Liver (tissue), 9 donors: ENCODE results near the gene CBLL1. TPM values are rescaled to one million over a fixed set of nuclear protein-coding genes. Genes with fewer than 3 reads are reported as not detected.

Source experiments
- DNase-seq: peaks from one replicate; pipeline ENCODE4 v3.0.0-alpha.2; 2017; ENCODE audit warnings: low spot score
- H3K27ac ChIP-seq, 2 donors: one replicate each; pipeline ENCODE4 v1.7.0; 2013; ENCODE audit warnings: inconsistent platforms in 2 of 2, low read length in 2 of 2, control low read depth in 1 of 2, low read depth in 1 of 2, mild to moderate bottlenecking in 1 of 2
- H3K27me3 ChIP-seq, 4 donors: one replicate each; pipeline versions ENCODE4 v1.6.1 to v1.7.0; 2013; ENCODE audit warnings: low read length in 3 of 4, inconsistent platforms in 1 of 4, mild to moderate bottlenecking in 1 of 4, moderate library complexity in 1 of 4; ENCODE audit not compliant: control insufficient read depth in 4 of 4, insufficient read depth in 4 of 4
- H3K36me3 ChIP-seq, 4 donors: one replicate each; pipeline versions ENCODE4 v1.6.1 to v1.7.0; 2013; ENCODE audit warnings: low read length in 3 of 4, mild to moderate bottlenecking in 3 of 4, low read depth in 1 of 4, moderate library complexity in 1 of 4; ENCODE audit not compliant: control insufficient read depth in 4 of 4, insufficient read depth in 3 of 4
- H3K4me1 ChIP-seq, 4 donors: one replicate each; pipeline versions ENCODE4 v1.6.1 to v1.7.0; 2013; ENCODE audit warnings: low read length in 3 of 4, mild to moderate bottlenecking in 3 of 4, moderate library complexity in 1 of 4; ENCODE audit not compliant: control insufficient read depth in 4 of 4, insufficient read depth in 4 of 4
- H3K4me3 ChIP-seq, 3 donors: one replicate each; pipeline versions ENCODE4 v1.6.1 to v1.7.0; 2013; ENCODE audit warnings: low read length in 3 of 3, control low read depth in 1 of 3, low read depth in 1 of 3, mild to moderate bottlenecking in 1 of 3
- H3K9ac ChIP-seq, 2 donors: one replicate each; pipeline ENCODE4 v1.7.0; 2013; ENCODE audit warnings: low read length in 2 of 2, mild to moderate bottlenecking in 2 of 2, moderate library complexity in 2 of 2, control low read depth in 1 of 2, low read depth in 1 of 2
- H3K9me3 ChIP-seq, 4 donors: one replicate each; pipeline versions ENCODE4 v1.6.1 to v1.7.0; 2013; ENCODE audit warnings: low read length in 3 of 4; ENCODE audit not compliant: control insufficient read depth in 4 of 4
- ATF3 ChIP-seq: IDR thresholded peaks from 2 replicates; pipeline ENCODE4 v1.6.1; 2016; ENCODE audit warnings: antibody characterized with exemption
- EGR1 ChIP-seq, 2 donors: IDR thresholded peaks; 2 replicates each; pipeline ENCODE4 v1.6.1; 2016 to 2018; ENCODE audit warnings: antibody characterized with exemption in 2 of 2, low read depth in 2 of 2
- FOXA1 ChIP-seq: IDR thresholded peaks from 2 replicates; pipeline ENCODE4 v1.6.1; 2016; ENCODE audit warnings: antibody characterized with exemption
- FOXA2 ChIP-seq: IDR thresholded peaks from 2 replicates; pipeline ENCODE4 v1.6.1; 2016; ENCODE audit warnings: antibody characterized with exemption
- GABPA ChIP-seq, 2 donors: IDR thresholded peaks in 1 of 2; conservative IDR thresholded peaks in 1 of 2; 2 replicates each; pipeline ENCODE4 v1.6.1; 2016; ENCODE audit warnings: antibody characterized with exemption in 2 of 2, mild to moderate bottlenecking in 1 of 2, moderate library complexity in 1 of 2
- HNF4A ChIP-seq, 2 donors: conservative IDR thresholded peaks; 2 replicates each; pipeline ENCODE4 v1.6.1; 2016; ENCODE audit warnings: antibody characterized with exemption in 2 of 2, mild to moderate bottlenecking in 2 of 2
- JUND ChIP-seq, 2 donors: IDR thresholded peaks; 2 replicates each; pipeline ENCODE4 v1.6.1; 2016; ENCODE audit warnings: antibody characterized with exemption in 2 of 2
- NR2F2 ChIP-seq: IDR thresholded peaks from 2 replicates; pipeline ENCODE4 v1.6.1; 2016; ENCODE audit warnings: antibody characterized with exemption
- RAD21 ChIP-seq, 2 donors: IDR thresholded peaks; 2 replicates each; pipeline ENCODE4 v1.6.1; 2016; ENCODE audit warnings: antibody characterized with exemption in 2 of 2, mild to moderate bottlenecking in 2 of 2
- REST ChIP-seq: IDR thresholded peaks from 2 replicates; pipeline ENCODE4 v1.6.1; 2016; ENCODE audit warnings: antibody characterized with exemption, mild to moderate bottlenecking
- RXRA ChIP-seq, 2 donors: IDR thresholded peaks; 2 replicates each; pipeline ENCODE4 v1.6.1; 2017 to 2018; ENCODE audit warnings: antibody characterized with exemption in 2 of 2, mild to moderate bottlenecking in 1 of 2
- SP1 ChIP-seq: IDR thresholded peaks from 2 replicates; pipeline ENCODE4 v1.6.1; 2018; ENCODE audit warnings: antibody characterized with exemption, mild to moderate bottlenecking
- YY1 ChIP-seq: IDR thresholded peaks from 2 replicates; pipeline ENCODE4 v1.6.1; 2016; ENCODE audit warnings: antibody characterized with exemption, mild to moderate bottlenecking
- WGBS: extraction: QIAGEN DNeasy Blood & Tissue Kit; methylation state at CpG from one replicate; pipeline ENCODE4 v1.1.7; 2013; 5-methylcytosine and 5-hydroxymethylcytosine counted together
- polyA plus RNA-seq, 2 donors: library from polyadenylated mRNA; stranded (reverse) in 1 of 2; unstranded in 1 of 2; fragments of 200-250 nt in 1 of 2; fragments of >200 nt in 1 of 2; fragmentation: Nextera tagmentation in 1 of 2; extraction: Ambion mirVana in 1 of 2; gene quantifications; one replicate each; pipeline versions ENCODE4 v1.2.1 to v1.2.3, GENCODE V29; 2013 to 2015
- total RNA-seq, 2 donors: library from RNA; depleted of rRNA; stranded (reverse); fragments of >200 nt; gene quantifications; one replicate each; pipeline ENCODE4 v1.2.3, GENCODE V29; 2014
- TF ChIP-seq, protein P1 (sequence below): IDR thresholded peaks from 2 replicates; pipeline ENCODE4 v1.6.1; 2016; ENCODE audit warnings: antibody characterized with exemption
- TF ChIP-seq, protein P2 (sequence below): fragments of 150-350 bp; IDR thresholded peaks from 2 replicates; pipeline ENCODE4 v1.5.1; 2017; ENCODE audit warnings: improper control_type of control experiment, low read depth, low read length; ENCODE audit not compliant: missing input control
- donor health status: healthy.
- donor health status: healthy.
- donor health status: healthy.
- donor health status: healthy.
- donor health status: healthy.

The CBLL1 gene
- total and polyA plus RNA-seq, 4 donors: 5.2 to 17.0 (median 10.0) TPM

DNA sequence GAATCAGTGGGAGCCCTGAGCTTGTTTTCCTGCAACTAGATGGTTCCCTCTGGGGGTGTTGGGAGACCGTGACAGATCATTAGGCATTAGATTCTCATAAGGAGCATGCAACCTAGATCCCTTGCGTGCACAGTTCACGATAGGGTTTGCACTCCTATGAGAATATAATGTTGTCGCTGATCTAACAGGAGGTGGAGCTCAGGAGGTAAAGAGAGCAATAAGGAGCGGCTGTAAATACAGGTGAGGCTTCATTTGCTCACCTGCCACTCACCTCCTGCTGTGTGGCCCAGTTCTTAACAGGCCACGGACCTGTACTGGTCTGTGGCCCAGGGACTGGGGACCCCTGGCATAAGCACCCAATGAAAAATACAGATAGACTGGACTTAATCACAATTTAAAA is 48.4 kb downstream of the CBLL1 start:
- DNase-seq: no peak
- no peaks in the 10 kb centered on the region for H3K27me3 ChIP-seq
- no peaks in the 10 kb centered on the region for H3K9me3 ChIP-seq
- no peaks in the 10 kb centered on the region for H3K4me1 ChIP-seq
- H3K27ac ChIP-seq: no peak overlapping the region
- no peak for TF ChIP-seq GABPA (IDR thresholded peaks at IDR 0.05 in 1 of 2, conservative IDR thresholded peaks at IDR 0.05 in 1 of 2)
- no peak for TF ChIP-seq ATF3
- TF ChIP-seq HNF4A (conservative IDR thresholded peaks at IDR 0.05): no peak
- TF ChIP-seq FOXA1: no peak
- TF ChIP-seq RAD21 (IDR thresholded peaks at IDR 0.05): no peak
- TF ChIP-seq, protein P1, sequence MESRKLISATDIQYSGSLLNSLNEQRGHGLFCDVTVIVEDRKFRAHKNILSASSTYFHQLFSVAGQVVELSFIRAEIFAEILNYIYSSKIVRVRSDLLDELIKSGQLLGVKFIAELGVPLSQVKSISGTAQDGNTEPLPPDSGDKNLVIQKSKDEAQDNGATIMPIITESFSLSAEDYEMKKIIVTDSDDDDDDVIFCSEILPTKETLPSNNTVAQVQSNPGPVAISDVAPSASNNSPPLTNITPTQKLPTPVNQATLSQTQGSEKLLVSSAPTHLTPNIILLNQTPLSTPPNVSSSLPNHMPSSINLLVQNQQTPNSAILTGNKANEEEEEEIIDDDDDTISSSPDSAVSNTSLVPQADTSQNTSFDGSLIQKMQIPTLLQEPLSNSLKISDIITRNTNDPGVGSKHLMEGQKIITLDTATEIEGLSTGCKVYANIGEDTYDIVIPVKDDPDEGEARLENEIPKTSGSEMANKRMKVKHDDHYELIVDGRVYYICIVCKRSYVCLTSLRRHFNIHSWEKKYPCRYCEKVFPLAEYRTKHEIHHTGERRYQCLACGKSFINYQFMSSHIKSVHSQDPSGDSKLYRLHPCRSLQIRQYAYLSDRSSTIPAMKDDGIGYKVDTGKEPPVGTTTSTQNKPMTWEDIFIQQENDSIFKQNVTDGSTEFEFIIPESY: no peak
- no peak for TF ChIP-seq REST
- TF ChIP-seq SP1: no peak
- no peak for TF ChIP-seq EGR1 (IDR thresholded peaks at IDR 0.05; ENCODE audit: low read depth in 2 of 2)
- no peaks in the 10 kb centered on the region for H3K36me3 ChIP-seq
- no peak overlapping the region for H3K4me3 ChIP-seq
- no peak overlapping the region for H3K9ac ChIP-seq
- WGBS: 88% methylated on average over 6 of the region's 6 CpGs

DNA sequence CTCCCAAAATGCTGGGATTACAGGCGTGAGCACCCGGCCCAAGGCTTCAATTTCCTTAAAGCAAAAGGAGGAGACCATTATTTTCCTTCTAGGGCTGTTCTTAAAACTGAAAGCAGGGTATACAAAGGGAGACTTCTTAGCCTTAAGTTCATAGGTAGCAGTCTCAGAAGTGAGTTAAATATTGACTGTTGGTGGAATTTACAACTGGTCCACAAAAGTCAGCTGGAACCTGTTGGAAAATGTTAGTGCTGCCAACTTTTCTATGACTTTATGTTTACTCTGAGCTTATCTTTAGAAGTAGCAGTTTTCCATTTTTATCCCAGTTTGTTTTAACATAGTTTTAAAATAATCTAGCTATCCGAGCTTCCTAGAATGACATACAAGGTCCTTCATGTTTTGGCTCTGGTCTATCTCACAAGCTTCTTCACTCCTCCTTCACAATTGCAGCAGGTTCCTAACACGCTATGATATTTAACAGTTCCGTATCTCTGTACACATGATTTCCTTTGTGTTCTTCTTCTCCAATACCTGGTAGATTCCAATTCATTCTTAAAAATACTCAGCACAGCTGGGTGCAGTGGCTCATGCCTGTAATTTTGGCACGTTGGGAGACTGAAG is 55.8 kb downstream of the CBLL1 start:
- DNase-seq: no peak
- no peaks in the 10 kb centered on the region for H3K9me3 ChIP-seq
- no peak overlapping the region for H3K4me3 ChIP-seq
- H3K27me3 ChIP-seq: no peaks in the 10 kb centered on the region
- H3K27ac ChIP-seq: no peak overlapping the region
- 41% methylated on average over 6 of the region's 6 CpGs for whole genome bisulfite sequencing
- H3K36me3 ChIP-seq: no peaks in the 10 kb centered on the region
- no peak overlapping the region for H3K9ac ChIP-seq
- peaks cover 0 to 9% (median 4%) of the 10 kb centered on the region in 4 donors for H3K4me1 ChIP-seq
- TF ChIP-seq GABPA (IDR thresholded peaks at IDR 0.05 in 1 of 2, conservative IDR thresholded peaks at IDR 0.05 in 1 of 2) (no peak), RAD21 (IDR thresholded peaks at IDR 0.05) (peak; percentile 11), FOXA1 (no peak), REST (peak; percentile 23), FOXA2 (peak; percentile 14), EGR1 (IDR thresholded peaks at IDR 0.05; ENCODE audit: low read depth in 2 of 2) (no peak), SP1 (no peak), HNF4A (conservative IDR thresholded peaks at IDR 0.05) (peak; percentile 51 to 59), RXRA (IDR thresholded peaks at IDR 0.05) (peak in 1 of 2 donors; percentile 45), JUND (IDR thresholded peaks at IDR 0.05) (peak in 1 of 2 donors; percentile 30), ATF3 (no peak), NR2F2 (no peak), YY1 (no peak)
- TF ChIP-seq, protein P1: no peak
- TF ChIP-seq, protein P2, sequence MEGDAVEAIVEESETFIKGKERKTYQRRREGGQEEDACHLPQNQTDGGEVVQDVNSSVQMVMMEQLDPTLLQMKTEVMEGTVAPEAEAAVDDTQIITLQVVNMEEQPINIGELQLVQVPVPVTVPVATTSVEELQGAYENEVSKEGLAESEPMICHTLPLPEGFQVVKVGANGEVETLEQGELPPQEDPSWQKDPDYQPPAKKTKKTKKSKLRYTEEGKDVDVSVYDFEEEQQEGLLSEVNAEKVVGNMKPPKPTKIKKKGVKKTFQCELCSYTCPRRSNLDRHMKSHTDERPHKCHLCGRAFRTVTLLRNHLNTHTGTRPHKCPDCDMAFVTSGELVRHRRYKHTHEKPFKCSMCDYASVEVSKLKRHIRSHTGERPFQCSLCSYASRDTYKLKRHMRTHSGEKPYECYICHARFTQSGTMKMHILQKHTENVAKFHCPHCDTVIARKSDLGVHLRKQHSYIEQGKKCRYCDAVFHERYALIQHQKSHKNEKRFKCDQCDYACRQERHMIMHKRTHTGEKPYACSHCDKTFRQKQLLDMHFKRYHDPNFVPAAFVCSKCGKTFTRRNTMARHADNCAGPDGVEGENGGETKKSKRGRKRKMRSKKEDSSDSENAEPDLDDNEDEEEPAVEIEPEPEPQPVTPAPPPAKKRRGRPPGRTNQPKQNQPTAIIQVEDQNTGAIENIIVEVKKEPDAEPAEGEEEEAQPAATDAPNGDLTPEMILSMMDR: no peak
